H1 (cell line): ENCODE results near the gene ACER3. TPM values are rescaled to one million over a fixed set of nuclear protein-coding genes. Genes with fewer than 3 reads are reported as not detected.

Experiments
- CTCF ChIA-PET: fragments of 300-600 bp; sonication (Branson Sonifier 250); formaldehyde crosslinking; loops from one replicate; lab custom pipeline; 2021; ENCODE audit not compliant: partially characterized antibody; lab: Charles Lee
- POLR2A ChIA-PET: fragments of 300-600 bp; sonication (Branson Sonifier 250); formaldehyde crosslinking; loops from one replicate; lab custom pipeline; 2021; ENCODE audit warnings: inconsistent platforms; ENCODE audit not compliant: partially characterized antibody; lab: Charles Lee
- DNase-seq, 2 experiments: peaks; one replicate each; pipeline versions ENCODE4 v3.0.0 to v3.0.0-alpha.2; 2010 to 2022; ENCODE audit warnings: low spot score in 2 of 2, low read depth in 1 of 2, mixed read lengths in 1 of 2
- FAIRE-seq: peaks from 2 replicates; lab custom pipeline; 2011; peaks lifted over from hg19 to GRCh38; lab: Jason Lieb, UNC
- H2AFZ ChIP-seq: 2 replicates; pipeline ENCODE4 v1.8.1; 2012; ENCODE audit warnings: low read length, inconsistent platforms
- H2AK5ac ChIP-seq: 2 replicates; pipeline ENCODE4 v1.6.1; 2013; ENCODE audit warnings: low read depth, low read length
- H2BK120ac ChIP-seq: replicated peaks from 2 replicates; pipeline ENCODE3; 2013; ENCODE audit warnings: low read depth, low read length, inconsistent platforms
- H2BK12ac ChIP-seq: 2 replicates; pipeline ENCODE4 v1.6.1; 2013; ENCODE audit warnings: low read depth, low read length
- H2BK15ac ChIP-seq: 2 replicates; pipeline ENCODE4 v1.6.1; 2013; ENCODE audit warnings: low read length
- H2BK20ac ChIP-seq: 2 replicates; pipeline ENCODE4 v1.6.1; 2013; ENCODE audit warnings: low read length
- H2BK5ac ChIP-seq: 2 replicates; pipeline ENCODE4 v1.6.1; 2013; ENCODE audit warnings: low read depth, low read length
- H3K14ac ChIP-seq: 2 replicates; pipeline ENCODE4 v1.6.1; 2013; ENCODE audit warnings: inconsistent platforms; ENCODE audit not compliant: insufficient read length
- H3K18ac ChIP-seq: 2 replicates; pipeline ENCODE4 v1.6.1; 2013; ENCODE audit warnings: low read length; ENCODE audit errors: extremely low read depth
- H3K23ac ChIP-seq: 2 replicates; pipeline ENCODE4 v1.6.1; 2013; ENCODE audit warnings: inconsistent platforms; ENCODE audit not compliant: insufficient read length
- H3K23me2 ChIP-seq: 2 replicates; pipeline ENCODE4 v1.6.1; 2013; ENCODE audit warnings: low read depth, low read length
- H3K27ac ChIP-seq: 2 replicates; pipeline ENCODE4 v1.6.1; 2011; ENCODE audit warnings: low read depth, low read length, inconsistent platforms
- H3K27me3 ChIP-seq, 4 experiments: replicated peaks in 1 of 4; 1 replicate in 1 of 4; 2 replicates in 3 of 4; pipeline versions ENCODE4 v1.6.1 to v1.8.1; 2011 to 2013; ENCODE audit warnings: low read length in 3 of 4, mild to moderate bottlenecking in 3 of 4, inconsistent platforms in 2 of 4, mixed read lengths in 2 of 4, moderate library complexity in 1 of 4; ENCODE audit not compliant: control insufficient read depth in 3 of 4, insufficient read depth in 3 of 4; ENCODE audit errors: extremely low read depth in 1 of 4
- H3K36me3 ChIP-seq, 4 experiments: 2 replicates each; pipeline versions ENCODE4 v1.6.1 to v1.8.1; 2011 to 2013; ENCODE audit warnings: mild to moderate bottlenecking in 4 of 4, low read length in 3 of 4, moderate library complexity in 2 of 4, control low read depth in 1 of 4, inconsistent platforms in 1 of 4; ENCODE audit not compliant: insufficient read depth in 4 of 4, control insufficient read depth in 2 of 4
- H3K4ac ChIP-seq: replicated peaks from 2 replicates; pipeline ENCODE3; 2013; ENCODE audit warnings: low read length, low read depth, mixed read lengths, inconsistent platforms; ENCODE audit not compliant: insufficient read length
- H3K4me1 ChIP-seq, 4 experiments: replicated peaks in 1 of 4; 1 replicate in 1 of 4; 2 replicates in 3 of 4; pipeline versions ENCODE4 v1.6.1 to v1.8.1; 2011 to 2013; ENCODE audit warnings: low read length in 3 of 4, inconsistent platforms in 2 of 4, mixed read lengths in 1 of 4; ENCODE audit not compliant: insufficient read depth in 4 of 4, control insufficient read depth in 3 of 4
- H3K4me2 ChIP-seq, 2 experiments: 2 replicates each; pipeline versions ENCODE4 v1.6.1 to v1.8.1; 2011 to 2013; ENCODE audit warnings: low read depth in 2 of 2, low read length in 2 of 2, control low read depth in 1 of 2, inconsistent platforms in 1 of 2, mild to moderate bottlenecking in 1 of 2; ENCODE audit not compliant: insufficient read depth in 1 of 2
- H3K4me3 ChIP-seq, 4 experiments: fragments of 200-600, 300-600 bp in 1 of 4; sonication (generic), shearing (Covaris generic), sonication (Bioruptor Twin) in 1 of 4; 2 replicates each; pipeline versions ENCODE4 v1.5.1 to v1.8.1; 2011 to 2016; ENCODE audit warnings: low read length in 4 of 4, low read depth in 3 of 4, control low read depth in 2 of 4, inconsistent platforms in 2 of 4, mild to moderate bottlenecking in 2 of 4, mixed read lengths in 1 of 4, moderate library complexity in 1 of 4; ENCODE audit not compliant: insufficient read depth in 2 of 4; ENCODE audit errors: extremely low read depth in 1 of 4
- H3K56ac ChIP-seq: replicated peaks from 2 replicates; pipeline ENCODE3; 2013; ENCODE audit warnings: low read depth, mild to moderate bottlenecking, mixed read lengths, low read length, inconsistent platforms; ENCODE audit not compliant: insufficient read length
- H3K79me1 ChIP-seq: 2 replicates; pipeline ENCODE4 v1.6.1; 2013; ENCODE audit warnings: low read depth, low read length, control low read depth
- H3K79me2 ChIP-seq, 2 experiments: 2 replicates each; pipeline versions ENCODE4 v1.6.1 to v1.8.1; 2012 to 2013; ENCODE audit warnings: low read length in 2 of 2, mild to moderate bottlenecking in 2 of 2, inconsistent platforms in 1 of 2; ENCODE audit not compliant: insufficient read depth in 2 of 2, control insufficient read depth in 1 of 2
- H3K9ac ChIP-seq, 4 experiments: replicated peaks in 1 of 4; 1 replicate in 1 of 4; 2 replicates in 3 of 4; pipeline versions ENCODE4 v1.6.1 to v1.8.1; 2011 to 2013; ENCODE audit warnings: low read depth in 3 of 4, low read length in 3 of 4, control low read depth in 2 of 4, mild to moderate bottlenecking in 2 of 4, moderate library complexity in 2 of 4, inconsistent platforms in 1 of 4; ENCODE audit errors: extremely low read depth in 1 of 4
- H3K9me3 ChIP-seq, 2 experiments: 2 replicates each; pipeline versions ENCODE4 v1.6.1 to v1.8.1; 2012 to 2013; ENCODE audit warnings: mild to moderate bottlenecking in 2 of 2, moderate library complexity in 2 of 2, control low read depth in 1 of 2, inconsistent platforms in 1 of 2, low read depth in 1 of 2, low read length in 1 of 2, mixed read lengths in 1 of 2; ENCODE audit not compliant: insufficient read depth in 2 of 2
- H4K20me1 ChIP-seq, 2 experiments: replicated peaks in 1 of 2; 2 replicates each; pipeline versions ENCODE3 to v1.8.1; 2011 to 2013; ENCODE audit warnings: inconsistent platforms in 2 of 2, low read length in 2 of 2, mild to moderate bottlenecking in 1 of 2; ENCODE audit not compliant: insufficient read depth in 2 of 2, control insufficient read depth in 1 of 2
- H4K5ac ChIP-seq: 2 replicates; pipeline ENCODE4 v1.6.1; 2013; ENCODE audit warnings: low read length, low read depth, mixed read lengths, inconsistent platforms; ENCODE audit not compliant: insufficient read length
- H4K8ac ChIP-seq: 2 replicates; pipeline ENCODE4 v1.8.0; 2013; ENCODE audit warnings: mild to moderate bottlenecking, moderate library complexity, low read length, inconsistent platforms; ENCODE audit not compliant: insufficient read depth; ENCODE audit errors: extremely low read depth
- H4K91ac ChIP-seq: replicated peaks from 2 replicates; pipeline ENCODE3; 2013; ENCODE audit warnings: low read length, mixed read lengths, inconsistent platforms; ENCODE audit not compliant: insufficient read length
- ATF2 ChIP-seq: IDR thresholded peaks from 2 replicates; pipeline ENCODE4 v1.6.1; 2012; ENCODE audit warnings: low read length, inconsistent platforms
- BACH1 ChIP-seq: IDR thresholded peaks from 2 replicates; pipeline ENCODE4 v1.6.1; 2012; ENCODE audit warnings: low read length, improper control_type of control experiment
- CHD1 ChIP-seq: IDR thresholded peaks from 2 replicates; pipeline ENCODE4 v1.6.1; 2012; ENCODE audit warnings: low read depth, low read length, improper control_type of control experiment
- CHD2 ChIP-seq: IDR thresholded peaks from 2 replicates; pipeline ENCODE4 v1.6.1; 2012; ENCODE audit warnings: low read length, improper control_type of control experiment
- FOSL1 ChIP-seq: IDR thresholded peaks from 2 replicates; pipeline ENCODE4 v1.6.1; 2011; ENCODE audit warnings: mild to moderate bottlenecking, low read depth, low read length, moderate library complexity; ENCODE audit not compliant: insufficient read depth
- GABPA ChIP-seq: IDR thresholded peaks from 2 replicates; pipeline ENCODE4 v1.6.1; 2011; ENCODE audit warnings: mild to moderate bottlenecking, low read length, moderate library complexity, borderline replicate concordance; ENCODE audit not compliant: insufficient read depth
- POU5F1 ChIP-seq: IDR thresholded peaks from 2 replicates; pipeline ENCODE4 v1.6.1; 2011; ENCODE audit warnings: low read depth, mild to moderate bottlenecking, low read length, moderate library complexity
- RNF2 ChIP-seq: fragments of 200-900, 300-1000 bp; sonication (generic); IDR thresholded peaks from 2 replicates; pipeline ENCODE4 v1.7.1; 2016; ENCODE audit warnings: borderline replicate concordance, low read depth, mild to moderate bottlenecking, antibody characterized with exemption, low read length; ENCODE audit not compliant: poor library complexity, severe bottlenecking; ENCODE audit errors: missing control alignments
- YY1 ChIP-seq: IDR thresholded peaks from 2 replicates; pipeline ENCODE4 v1.6.1; 2011; ENCODE audit warnings: low read depth, mild to moderate bottlenecking, low read length
- ZNF274 ChIP-seq: IDR thresholded peaks from 2 replicates; pipeline ENCODE4 v1.7.0; 2012; ENCODE audit warnings: low read length, borderline replicate concordance; ENCODE audit errors: extremely low read depth
- WGBS, 2 experiments: shearing (Covaris generic) in 1 of 2; methylation state at CpG; one replicate each; pipeline versions ENCODE4 v1.1.6 to v1.1.7; 2013 to 2015; ENCODE audit warnings: low lambda C conversion rate in 2 of 2, mixed read lengths in 2 of 2, inconsistent platforms in 1 of 2, low coverage in 1 of 2, missing lambda C conversion rate in 1 of 2; ENCODE audit not compliant: insufficient replicate concordance in 2 of 2, insufficient coverage in 1 of 2, insufficient read length in 1 of 2; ENCODE audit errors: extremely low coverage in 1 of 2, missing lambda C conversion rate in 1 of 2; 5-methylcytosine and 5-hydroxymethylcytosine counted together
- polyA plus RNA-seq, 7 experiments: library from polyadenylated mRNA; depleted of rRNA in 3 of 7; stranded (reverse) in 5 of 7; unstranded in 2 of 7; fragments of >200 nt in 5 of 7; fragments of 200-250 nt in 2 of 7; gene quantifications; 1 replicate in 5 of 7; 2 replicates in 1 of 7; 4 replicates in 1 of 7; pipeline versions ENCODE4 v1.2.1 to v1.2.3, GENCODE V29; 2011 to 2013; ENCODE audit warnings: missing spikeins in 2 of 7, mixed read lengths in 2 of 7
- total RNA-seq: library from RNA; stranded (reverse); fragmentation: NEBNext Ultra II Directional; extraction: Animal tissue kit (Norgen Biotek cat#: 25700); gene quantifications from 2 replicates; pipeline ENCODE4 v1.2.1, GENCODE V29; 2021
- TF ChIP-seq, protein P1 (sequence below): IDR thresholded peaks from 2 replicates; pipeline ENCODE4 v1.6.1; 2012; ENCODE audit warnings: inconsistent platforms

Gene ACER3
- total and polyA plus RNA-seq, 2 of the 8 experiments (the other 6 are each of a cell fraction or from before 2014, with no cell fraction given), result 5.7 to 16.2 TPM

DNA sequence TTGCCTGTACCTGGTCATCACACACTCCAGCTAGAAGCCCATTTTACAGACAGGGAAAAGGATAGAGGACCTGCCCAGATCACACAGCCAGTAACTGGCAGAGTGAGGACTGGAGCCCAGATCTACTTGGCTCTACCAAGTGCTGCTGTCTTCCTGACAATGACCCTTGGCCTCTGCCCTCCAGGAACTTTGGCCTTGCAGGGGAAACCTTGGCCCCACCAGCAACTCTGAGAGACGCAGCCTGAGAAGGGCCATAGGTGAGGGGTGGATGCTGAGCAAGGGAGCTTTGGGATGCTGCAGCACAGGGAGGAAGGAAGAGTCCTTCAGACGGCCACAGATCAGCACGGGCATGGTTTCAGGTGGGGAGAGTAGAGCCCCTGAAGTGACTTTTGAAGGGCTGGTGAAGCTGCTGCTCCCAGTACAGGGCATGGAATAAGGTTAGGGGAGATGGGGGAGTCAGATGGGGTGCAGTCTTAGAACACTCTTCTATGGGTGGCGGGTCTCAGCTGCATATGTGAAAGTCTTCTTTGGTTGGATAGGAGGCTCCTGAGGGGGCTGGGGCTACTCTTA lies 204.0 kb downstream of the ACER3 start:
- H3K79me1 ChIP-seq, result no peaks in the 10 kb centered on the region; the same call in 1 of the 2 replicates
- no peak overlapping the region for H3K27ac ChIP-seq
- peaks cover 0 to 3% (median 0%) of the 10 kb centered on the region in 4 experiments; a peak in 3 of 7 replicates for H3K27me3 ChIP-seq
- ChIA-PET POLR2A (no interaction called here), CTCF (interaction anchor here (0.6 to 5.2 kb wide), 17 partner anchors 10 to 1908 kb away, joined by 3 to 80 read pairs (median 5); partner anchors contain the start of genes MYO7A and OMP)
- H3K9ac ChIP-seq, result no peak overlapping the region
- no peak overlapping the region for H3K4ac ChIP-seq
- no peak overlapping the region for H4K5ac ChIP-seq
- H2BK20ac ChIP-seq, result no peak overlapping the region
- H4K20me1 ChIP-seq, result no peaks in the 10 kb centered on the region
- H3K36me3 ChIP-seq, result no peaks in the 10 kb centered on the region
- H3K9me3 ChIP-seq, result no peaks in the 10 kb centered on the region
- H2BK15ac ChIP-seq, result no peak overlapping the region
- no peak overlapping the region for H3K4me3 ChIP-seq
- DNase-seq (no peak), FAIRE-seq (no peak)
- H3K14ac ChIP-seq, result no peak overlapping the region
- no peak overlapping the region for H4K91ac ChIP-seq
- peaks cover 13% of the 10 kb centered on the region for H3K23me2 ChIP-seq
- no peak overlapping the region for H3K18ac ChIP-seq
- WGBS, 2 experiments, result 88% methylated on average over 4 of the region's 4 CpGs; no CpG with 5 or more reads in 1 of the 2 experiments
- H3K23ac ChIP-seq, result no peak overlapping the region
- no peak overlapping the region for H3K56ac ChIP-seq
- no peak overlapping the region for H2BK12ac ChIP-seq
- no peak overlapping the region for H4K8ac ChIP-seq
- H2BK120ac ChIP-seq, result no peak overlapping the region
- no peak overlapping the region for H2BK5ac ChIP-seq
- no peaks in the 10 kb centered on the region for H3K79me2 ChIP-seq
- peaks cover 0 to 7% (median under 1%) of the 10 kb centered on the region in 4 experiments; a peak in 5 of 7 replicates for H3K4me1 ChIP-seq
- no peak overlapping the region for H2AK5ac ChIP-seq
- H3K4me2 ChIP-seq, result no peak overlapping the region; a peak in 1 of 4 replicates
- H2AFZ ChIP-seq, result no peak overlapping the region
- no peak for TF ChIP-seq GABPA
- no peak for TF ChIP-seq CHD2
- no peak for TF ChIP-seq YY1
- no peak for TF ChIP-seq RNF2
- TF ChIP-seq, protein P1, sequence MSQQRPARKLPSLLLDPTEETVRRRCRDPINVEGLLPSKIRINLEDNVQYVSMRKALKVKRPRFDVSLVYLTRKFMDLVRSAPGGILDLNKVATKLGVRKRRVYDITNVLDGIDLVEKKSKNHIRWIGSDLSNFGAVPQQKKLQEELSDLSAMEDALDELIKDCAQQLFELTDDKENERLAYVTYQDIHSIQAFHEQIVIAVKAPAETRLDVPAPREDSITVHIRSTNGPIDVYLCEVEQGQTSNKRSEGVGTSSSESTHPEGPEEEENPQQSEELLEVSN, result no peak
- TF ChIP-seq ATF2, result no peak
- TF ChIP-seq POU5F1, result no peak
- no peak for TF ChIP-seq FOSL1
- TF ChIP-seq BACH1, result no peak
- TF ChIP-seq CHD1, result no peak
- TF ChIP-seq ZNF274, result no peak
